H1 (cell line): Measurements from ENCODE around the gene PCBP1. TPM values are rescaled to one million over a fixed set of nuclear protein-coding genes. Genes with fewer than 3 reads are reported as not detected.

Experiments
- CTCF ChIA-PET: fragments of 300-600 bp; sonication (Branson Sonifier 250); formaldehyde crosslinking; loops from one replicate; lab custom pipeline; 2021; ENCODE audit not compliant: partially characterized antibody; lab: Charles Lee
- POLR2A ChIA-PET: fragments of 300-600 bp; sonication (Branson Sonifier 250); formaldehyde crosslinking; loops from one replicate; lab custom pipeline; 2021; ENCODE audit warnings: inconsistent platforms; ENCODE audit not compliant: partially characterized antibody; lab: Charles Lee
- DNase-seq, 2 experiments: peaks; one replicate each; pipeline versions ENCODE4 v3.0.0 to v3.0.0-alpha.2; 2010 to 2022; ENCODE audit warnings: low spot score in 2 of 2, low read depth in 1 of 2, mixed read lengths in 1 of 2
- FAIRE-seq: peaks from 2 replicates; lab custom pipeline; 2011; peaks lifted over from hg19 to GRCh38; lab: Jason Lieb, UNC
- H2AFZ ChIP-seq: 2 replicates; pipeline ENCODE4 v1.8.1; 2012; ENCODE audit warnings: low read length, inconsistent platforms
- H2AK5ac ChIP-seq: 2 replicates; pipeline ENCODE4 v1.6.1; 2013; ENCODE audit warnings: low read depth, low read length
- H2BK120ac ChIP-seq: replicated peaks from 2 replicates; pipeline ENCODE3; 2013; ENCODE audit warnings: low read depth, low read length, inconsistent platforms
- H2BK12ac ChIP-seq: 2 replicates; pipeline ENCODE4 v1.6.1; 2013; ENCODE audit warnings: low read depth, low read length
- H2BK15ac ChIP-seq: 2 replicates; pipeline ENCODE4 v1.6.1; 2013; ENCODE audit warnings: low read length
- H2BK20ac ChIP-seq: 2 replicates; pipeline ENCODE4 v1.6.1; 2013; ENCODE audit warnings: low read length
- H2BK5ac ChIP-seq: 2 replicates; pipeline ENCODE4 v1.6.1; 2013; ENCODE audit warnings: low read depth, low read length
- H3K14ac ChIP-seq: 2 replicates; pipeline ENCODE4 v1.6.1; 2013; ENCODE audit warnings: inconsistent platforms; ENCODE audit not compliant: insufficient read length
- H3K18ac ChIP-seq: 2 replicates; pipeline ENCODE4 v1.6.1; 2013; ENCODE audit warnings: low read length; ENCODE audit errors: extremely low read depth
- H3K23ac ChIP-seq: 2 replicates; pipeline ENCODE4 v1.6.1; 2013; ENCODE audit warnings: inconsistent platforms; ENCODE audit not compliant: insufficient read length
- H3K23me2 ChIP-seq: 2 replicates; pipeline ENCODE4 v1.6.1; 2013; ENCODE audit warnings: low read depth, low read length
- H3K27ac ChIP-seq: 2 replicates; pipeline ENCODE4 v1.6.1; 2011; ENCODE audit warnings: low read depth, low read length, inconsistent platforms
- H3K27me3 ChIP-seq, 4 experiments: replicated peaks in 1 of 4; 1 replicate in 1 of 4; 2 replicates in 3 of 4; pipeline versions ENCODE4 v1.6.1 to v1.8.1; 2011 to 2013; ENCODE audit warnings: low read length in 3 of 4, mild to moderate bottlenecking in 3 of 4, inconsistent platforms in 2 of 4, mixed read lengths in 2 of 4, moderate library complexity in 1 of 4; ENCODE audit not compliant: control insufficient read depth in 3 of 4, insufficient read depth in 3 of 4; ENCODE audit errors: extremely low read depth in 1 of 4
- H3K36me3 ChIP-seq, 4 experiments: 2 replicates each; pipeline versions ENCODE4 v1.6.1 to v1.8.1; 2011 to 2013; ENCODE audit warnings: mild to moderate bottlenecking in 4 of 4, low read length in 3 of 4, moderate library complexity in 2 of 4, control low read depth in 1 of 4, inconsistent platforms in 1 of 4; ENCODE audit not compliant: insufficient read depth in 4 of 4, control insufficient read depth in 2 of 4
- H3K4ac ChIP-seq: replicated peaks from 2 replicates; pipeline ENCODE3; 2013; ENCODE audit warnings: low read length, low read depth, mixed read lengths, inconsistent platforms; ENCODE audit not compliant: insufficient read length
- H3K4me1 ChIP-seq, 4 experiments: replicated peaks in 1 of 4; 1 replicate in 1 of 4; 2 replicates in 3 of 4; pipeline versions ENCODE4 v1.6.1 to v1.8.1; 2011 to 2013; ENCODE audit warnings: low read length in 3 of 4, inconsistent platforms in 2 of 4, mixed read lengths in 1 of 4; ENCODE audit not compliant: insufficient read depth in 4 of 4, control insufficient read depth in 3 of 4
- H3K4me2 ChIP-seq, 2 experiments: 2 replicates each; pipeline versions ENCODE4 v1.6.1 to v1.8.1; 2011 to 2013; ENCODE audit warnings: low read depth in 2 of 2, low read length in 2 of 2, control low read depth in 1 of 2, inconsistent platforms in 1 of 2, mild to moderate bottlenecking in 1 of 2; ENCODE audit not compliant: insufficient read depth in 1 of 2
- H3K4me3 ChIP-seq, 4 experiments: fragments of 200-600, 300-600 bp in 1 of 4; sonication (generic), shearing (Covaris generic), sonication (Bioruptor Twin) in 1 of 4; 2 replicates each; pipeline versions ENCODE4 v1.5.1 to v1.8.1; 2011 to 2016; ENCODE audit warnings: low read length in 4 of 4, low read depth in 3 of 4, control low read depth in 2 of 4, inconsistent platforms in 2 of 4, mild to moderate bottlenecking in 2 of 4, mixed read lengths in 1 of 4, moderate library complexity in 1 of 4; ENCODE audit not compliant: insufficient read depth in 2 of 4; ENCODE audit errors: extremely low read depth in 1 of 4
- H3K56ac ChIP-seq: replicated peaks from 2 replicates; pipeline ENCODE3; 2013; ENCODE audit warnings: low read depth, mild to moderate bottlenecking, mixed read lengths, low read length, inconsistent platforms; ENCODE audit not compliant: insufficient read length
- H3K79me1 ChIP-seq: 2 replicates; pipeline ENCODE4 v1.6.1; 2013; ENCODE audit warnings: low read depth, low read length, control low read depth
- H3K79me2 ChIP-seq, 2 experiments: 2 replicates each; pipeline versions ENCODE4 v1.6.1 to v1.8.1; 2012 to 2013; ENCODE audit warnings: low read length in 2 of 2, mild to moderate bottlenecking in 2 of 2, inconsistent platforms in 1 of 2; ENCODE audit not compliant: insufficient read depth in 2 of 2, control insufficient read depth in 1 of 2
- H3K9ac ChIP-seq, 4 experiments: replicated peaks in 1 of 4; 1 replicate in 1 of 4; 2 replicates in 3 of 4; pipeline versions ENCODE4 v1.6.1 to v1.8.1; 2011 to 2013; ENCODE audit warnings: low read depth in 3 of 4, low read length in 3 of 4, control low read depth in 2 of 4, mild to moderate bottlenecking in 2 of 4, moderate library complexity in 2 of 4, inconsistent platforms in 1 of 4; ENCODE audit errors: extremely low read depth in 1 of 4
- H3K9me3 ChIP-seq, 2 experiments: 2 replicates each; pipeline versions ENCODE4 v1.6.1 to v1.8.1; 2012 to 2013; ENCODE audit warnings: mild to moderate bottlenecking in 2 of 2, moderate library complexity in 2 of 2, control low read depth in 1 of 2, inconsistent platforms in 1 of 2, low read depth in 1 of 2, low read length in 1 of 2, mixed read lengths in 1 of 2; ENCODE audit not compliant: insufficient read depth in 2 of 2
- H4K20me1 ChIP-seq, 2 experiments: replicated peaks in 1 of 2; 2 replicates each; pipeline versions ENCODE3 to v1.8.1; 2011 to 2013; ENCODE audit warnings: inconsistent platforms in 2 of 2, low read length in 2 of 2, mild to moderate bottlenecking in 1 of 2; ENCODE audit not compliant: insufficient read depth in 2 of 2, control insufficient read depth in 1 of 2
- H4K5ac ChIP-seq: 2 replicates; pipeline ENCODE4 v1.6.1; 2013; ENCODE audit warnings: low read length, low read depth, mixed read lengths, inconsistent platforms; ENCODE audit not compliant: insufficient read length
- H4K8ac ChIP-seq: 2 replicates; pipeline ENCODE4 v1.8.0; 2013; ENCODE audit warnings: mild to moderate bottlenecking, moderate library complexity, low read length, inconsistent platforms; ENCODE audit not compliant: insufficient read depth; ENCODE audit errors: extremely low read depth
- H4K91ac ChIP-seq: replicated peaks from 2 replicates; pipeline ENCODE3; 2013; ENCODE audit warnings: low read length, mixed read lengths, inconsistent platforms; ENCODE audit not compliant: insufficient read length
- BRCA1 ChIP-seq: IDR thresholded peaks from 2 replicates; pipeline ENCODE4 v1.6.1; 2012; ENCODE audit warnings: low read depth, low read length, improper control_type of control experiment
- CBX8 ChIP-seq: fragments of 300-800, 300-1000 bp; sonication (generic); IDR thresholded peaks from 2 replicates; pipeline ENCODE4 v1.7.1; 2016; ENCODE audit warnings: low read depth, low read length, borderline replicate concordance
- MAFK ChIP-seq: IDR thresholded peaks from 2 replicates; pipeline ENCODE4 v1.6.1; 2012; ENCODE audit warnings: low read depth, mild to moderate bottlenecking, improper control_type of control experiment, low read length
- POLR2A ChIP-seq, 2 experiments: IDR thresholded peaks; 1 replicate in 1 of 2; 2 replicates in 1 of 2; pipeline ENCODE4 v1.6.1; 2011; ENCODE audit warnings: low read depth in 2 of 2, low read length in 2 of 2, mild to moderate bottlenecking in 2 of 2; ENCODE audit errors: control extremely low read depth in 1 of 2
- SIN3A ChIP-seq, 2 experiments: IDR thresholded peaks in 1 of 2; conservative IDR thresholded peaks in 1 of 2; 2 replicates each; pipeline ENCODE4 v1.6.1; 2011 to 2012; ENCODE audit warnings: low read length in 2 of 2, improper control_type of control experiment in 1 of 2, low read depth in 1 of 2, mild to moderate bottlenecking in 1 of 2
- SP4 ChIP-seq: IDR thresholded peaks from 2 replicates; pipeline ENCODE4 v1.6.1; 2012; ENCODE audit warnings: low read length, inconsistent platforms
- USF2 ChIP-seq: IDR thresholded peaks from 2 replicates; pipeline ENCODE4 v1.6.1; 2011; ENCODE audit warnings: low read length, improper control_type of control experiment
- WGBS, 2 experiments: shearing (Covaris generic) in 1 of 2; methylation state at CpG; one replicate each; pipeline versions ENCODE4 v1.1.6 to v1.1.7; 2013 to 2015; ENCODE audit warnings: low lambda C conversion rate in 2 of 2, mixed read lengths in 2 of 2, inconsistent platforms in 1 of 2, low coverage in 1 of 2, missing lambda C conversion rate in 1 of 2; ENCODE audit not compliant: insufficient replicate concordance in 2 of 2, insufficient coverage in 1 of 2, insufficient read length in 1 of 2; ENCODE audit errors: extremely low coverage in 1 of 2, missing lambda C conversion rate in 1 of 2; 5-methylcytosine and 5-hydroxymethylcytosine counted together
- polyA plus RNA-seq, 7 experiments: library from polyadenylated mRNA; depleted of rRNA in 3 of 7; stranded (reverse) in 5 of 7; unstranded in 2 of 7; fragments of >200 nt in 5 of 7; fragments of 200-250 nt in 2 of 7; gene quantifications; 1 replicate in 5 of 7; 2 replicates in 1 of 7; 4 replicates in 1 of 7; pipeline versions ENCODE4 v1.2.1 to v1.2.3, GENCODE V29; 2011 to 2013; ENCODE audit warnings: missing spikeins in 2 of 7, mixed read lengths in 2 of 7
- total RNA-seq: library from RNA; stranded (reverse); fragmentation: NEBNext Ultra II Directional; extraction: Animal tissue kit (Norgen Biotek cat#: 25700); gene quantifications from 2 replicates; pipeline ENCODE4 v1.2.1, GENCODE V29; 2021

The PCBP1 gene
- total and polyA plus RNA-seq, 2 of the 8 experiments (the other 6 are each of a cell fraction or from before 2014, with no cell fraction given): 279 to 493 TPM

- FAIRE-seq: no peak
- Histone ChIP-seq H2BK5ac (peak overlapping the region; percentile 95), H4K91ac (peak overlapping the region; percentile 61), H3K4me3 (peak overlapping the region; percentile 72 to 99 (median 98)), H3K9me3 (no peaks in the 10 kb centered on the region), H3K4me2 (peak overlapping the region; percentile 83 to 94), H3K18ac (peak overlapping the region; percentile 97), H2BK12ac (peak overlapping the region; percentile 89), H3K27me3 (no peaks in the 10 kb centered on the region), H3K14ac (peak overlapping the region; percentile 33), H3K23ac (no peak overlapping the region), H2AK5ac (peak overlapping the region; percentile 92), H3K4me1 (peaks cover 6 to 18% (median 15%) of the 10 kb centered on the region in 4 experiments; a peak in 5 of 7 replicates), H3K36me3 (peaks cover 4 to 32% (median 10%) of the 10 kb centered on the region in 4 experiments; a peak in 7 of 8 replicates), H3K27ac (peak overlapping the region; percentile 96), H4K20me1 (peaks cover 1 to 2% of the 10 kb centered on the region in 2 experiments), H2BK15ac (no peak overlapping the region; the same call in 1 of the 2 replicates), H3K4ac (peak overlapping the region; percentile 87), H3K56ac (peak overlapping the region; percentile 62), H2BK20ac (no peak overlapping the region), H2BK120ac (no peak overlapping the region), H3K79me2 (peaks cover 7 to 32% of the 10 kb centered on the region in 2 experiments), H2AFZ (no peak overlapping the region), H4K8ac (peak overlapping the region; percentile 93), H4K5ac (peak overlapping the region; percentile 82), H3K79me1 (no peaks in the 10 kb centered on the region), H3K23me2 (peaks cover 8% of the 10 kb centered on the region), H3K9ac (peak overlapping the region; percentile 84 to 100 (median 96))
- ChIA-PET POLR2A (interaction anchor here (0.8 to 32.2 kb wide), 15 partner anchors 9 to 209 kb away, joined by 3 to 1553 read pairs (median 3); partner anchors contain the start of genes C2orf42 and MXD1), CTCF (interaction anchor here (0.9 to 2.6 kb wide), 9 partner anchors 17 to 175 kb away, joined by 3 to 14 read pairs (median 5); partner anchors contain the start of gene MXD1)
- peak in 1 of 2 experiments; percentile 60 for DNase-seq
- 1% methylated on average over 58 of the region's 58 CpGs; no CpG with 5 or more reads in 1 of the 2 experiments for whole genome bisulfite sequencing, 2 experiments
- TF ChIP-seq MAFK: peak; percentile 53; the same call in 1 of the 2 replicates
- peak; percentile 25 to 92 for TF ChIP-seq POLR2A (IDR thresholded peaks at IDR 0.05; ENCODE audit: control extremely low read depth in 1 of 2, low read depth in 2 of 2, low read length in 2 of 2)
- TF ChIP-seq BRCA1: no peak
- TF ChIP-seq CBX8: no peak
- peak; percentile 75 to 84; a peak in 3 of 4 replicates for TF ChIP-seq SIN3A (conservative IDR thresholded peaks at IDR 0.05 in 1 of 2, IDR thresholded peaks at IDR 0.05 in 1 of 2; ENCODE audit: low read depth in 1 of 2, low read length in 2 of 2)
- TF ChIP-seq SP4: 0 out of 2 replicates have a peak, but pooled peaks have one; percentile 21
- no peak for TF ChIP-seq USF2
Observed at GRCh38 chr2:70087702-70088597, 673 bp downstream of the PCBP1 start.
